SJSA1 (cell line): ENCODE data around the gene WNT3A. TPM values are rescaled to one million over a fixed set of nuclear protein-coding genes. Genes with fewer than 3 reads are reported as not detected.

Experiments used
- DNase-seq, 2 experiments: peaks; one replicate each; pipeline ENCODE4 v3.0.0-alpha.2; 2015 to 2020; ENCODE audit warnings: low spot score in 2 of 2, low read depth in 1 of 2
- H3K27ac ChIP-seq: fragments of 250-450 bp; sonication (Bioruptor Pico); 2 replicates; pipeline ENCODE4 v1.5.1; 2020; ENCODE audit warnings: mild to moderate bottlenecking, moderate library complexity
- H3K27me3 ChIP-seq: fragments of 250-450 bp; sonication (Bioruptor Pico); replicated peaks from 2 replicates; pipeline ENCODE4 v1.5.1; 2020; ENCODE audit warnings: mild to moderate bottlenecking, moderate library complexity
- H3K36me3 ChIP-seq: fragments of 250-450 bp; sonication (Bioruptor Pico); 2 replicates; pipeline ENCODE4 v1.5.1; 2020; ENCODE audit warnings: mild to moderate bottlenecking
- H3K4me1 ChIP-seq: fragments of 250-450 bp; sonication (Bioruptor Pico); replicated peaks from 2 replicates; pipeline ENCODE4 v1.6.1; 2021; ENCODE audit warnings: mild to moderate bottlenecking
- H3K4me3 ChIP-seq: fragments of 250-450 bp; sonication (Bioruptor Pico); 2 replicates; pipeline ENCODE4 v1.5.1; 2020; ENCODE audit warnings: mild to moderate bottlenecking
- H3K9me3 ChIP-seq: fragments of 250-450 bp; sonication (Bioruptor Pico); replicated peaks from 2 replicates; pipeline ENCODE4 v1.5.1; 2020; ENCODE audit warnings: mild to moderate bottlenecking
- total RNA-seq: library from RNA; depleted of rRNA; stranded (reverse); fragments of >200 nt; shearing (Covaris generic); gene quantifications from 2 replicates; pipeline ENCODE4 v1.2.3, GENCODE V29; 2014

The WNT3A gene
- total RNA-seq, 1 experiment from 2014 or later = not detected

DNA sequence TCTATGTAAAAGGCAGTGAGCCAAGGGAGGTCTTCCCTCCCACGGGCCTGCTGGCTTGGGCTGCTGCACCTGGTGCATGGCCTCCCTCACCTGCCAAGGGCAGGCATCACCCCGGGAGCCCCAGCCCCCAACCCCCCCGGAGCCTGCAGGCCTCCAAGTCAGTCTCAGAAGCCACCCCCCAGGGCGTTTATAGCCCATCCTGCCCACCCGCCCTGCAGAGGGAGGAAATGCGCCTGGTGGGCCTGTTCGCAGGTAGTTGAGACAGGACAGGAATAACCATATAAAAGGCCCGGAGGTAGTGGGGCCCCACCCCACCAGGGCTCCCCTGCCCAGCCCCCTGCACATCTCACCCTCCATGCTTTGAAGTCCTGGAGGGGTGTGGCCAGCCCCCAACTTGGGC is 57.5 kb downstream of the WNT3A start:
- H3K9me3 ChIP-seq = no peaks in the 10 kb centered on the region
- peaks cover 12% of the 10 kb centered on the region for H3K27me3 ChIP-seq
- H3K27ac ChIP-seq = no peak overlapping the region
- H3K4me3 ChIP-seq = no peak overlapping the region
- no peak for DNase-seq
- H3K4me1 ChIP-seq = peaks cover 17% of the 10 kb centered on the region
- H3K36me3 ChIP-seq = no peaks in the 10 kb centered on the region

- DNase-seq = no peak
- H3K9me3 ChIP-seq = no peaks in the 10 kb centered on the region
- H3K4me3 ChIP-seq = no peak overlapping the region
- H3K36me3 ChIP-seq = no peaks in the 10 kb centered on the region
- H3K27ac ChIP-seq = no peak overlapping the region
- H3K27me3 ChIP-seq = peaks cover 7% of the 10 kb centered on the region; the same call in 1 of the 2 replicates
- peaks cover 14% of the 10 kb centered on the region for H3K4me1 ChIP-seq
These were observed 58.1 kb downstream of the WNT3A start for GRCh38 chr1:228064741-228065542.

- Histone ChIP-seq H3K36me3 (no peaks in the 10 kb centered on the region), H3K27ac (no peak overlapping the region), H3K4me1 (peaks cover 6% of the 10 kb centered on the region), H3K9me3 (no peaks in the 10 kb centered on the region), H3K4me3 (no peak overlapping the region), H3K27me3 (peaks cover 7% of the 10 kb centered on the region; the same call in 1 of the 2 replicates)
- DNase-seq = no peak
These were observed 58.9 kb downstream of the WNT3A start for GRCh38 chr1:228065543-228066347.

- DNase-seq = no peak
- H3K36me3 ChIP-seq = no peaks in the 10 kb centered on the region
- H3K27ac ChIP-seq = no peak overlapping the region
- peaks cover 7% of the 10 kb centered on the region; the same call in 1 of the 2 replicates for H3K27me3 ChIP-seq
- no peaks in the 10 kb centered on the region for H3K9me3 ChIP-seq
- H3K4me1 ChIP-seq = no peaks in the 10 kb centered on the region
- H3K4me3 ChIP-seq = no peak overlapping the region
These were observed 59.6 kb downstream of the WNT3A start for GRCh38 chr1:228066416-228066815.

GRCh38 chr1:228066891-228067654 is 60.3 kb downstream of the WNT3A start:
- DNase-seq = no peak
- Histone ChIP-seq H3K4me1 (no peaks in the 10 kb centered on the region), H3K27ac (no peak overlapping the region), H3K4me3 (no peak overlapping the region), H3K36me3 (no peaks in the 10 kb centered on the region), H3K27me3 (peaks cover 7% of the 10 kb centered on the region; the same call in 1 of the 2 replicates), H3K9me3 (no peaks in the 10 kb centered on the region)

GRCh38 chr1:228068359-228068758 is 61.6 kb downstream of the WNT3A start:
- Histone ChIP-seq H3K4me1 (no peaks in the 10 kb centered on the region), H3K36me3 (no peaks in the 10 kb centered on the region), H3K4me3 (no peak overlapping the region), H3K27me3 (peaks cover 7% of the 10 kb centered on the region; the same call in 1 of the 2 replicates), H3K9me3 (no peaks in the 10 kb centered on the region), H3K27ac (no peak overlapping the region)
- DNase-seq = no peak

DNA sequence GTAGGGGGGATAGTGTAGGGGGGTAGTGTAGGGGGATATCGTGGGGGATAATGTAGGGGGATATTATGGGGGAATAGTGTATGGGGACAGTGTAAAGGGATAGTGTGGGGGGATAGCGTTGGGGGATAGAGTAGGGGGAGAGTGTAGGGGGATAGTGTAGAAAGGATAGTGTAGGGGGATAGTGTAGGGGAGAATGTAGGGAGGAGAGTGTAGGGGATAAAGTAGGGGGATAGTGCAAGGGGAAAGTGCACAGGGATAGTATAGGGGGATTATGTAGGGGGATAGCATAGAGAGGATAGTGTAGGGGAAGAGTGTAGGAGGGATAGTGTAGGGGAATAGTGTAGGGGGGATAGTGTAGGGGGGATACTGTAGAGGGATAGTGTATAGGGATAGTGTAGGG is 63.4 kb downstream of the WNT3A start:
- H3K36me3 ChIP-seq = no peaks in the 10 kb centered on the region
- no peak overlapping the region for H3K27ac ChIP-seq
- DNase-seq = no peak
- no peaks in the 10 kb centered on the region for H3K9me3 ChIP-seq
- no peak overlapping the region for H3K4me3 ChIP-seq
- peaks cover 7% of the 10 kb centered on the region; the same call in 1 of the 2 replicates for H3K27me3 ChIP-seq
- H3K4me1 ChIP-seq = no peaks in the 10 kb centered on the region

DNA sequence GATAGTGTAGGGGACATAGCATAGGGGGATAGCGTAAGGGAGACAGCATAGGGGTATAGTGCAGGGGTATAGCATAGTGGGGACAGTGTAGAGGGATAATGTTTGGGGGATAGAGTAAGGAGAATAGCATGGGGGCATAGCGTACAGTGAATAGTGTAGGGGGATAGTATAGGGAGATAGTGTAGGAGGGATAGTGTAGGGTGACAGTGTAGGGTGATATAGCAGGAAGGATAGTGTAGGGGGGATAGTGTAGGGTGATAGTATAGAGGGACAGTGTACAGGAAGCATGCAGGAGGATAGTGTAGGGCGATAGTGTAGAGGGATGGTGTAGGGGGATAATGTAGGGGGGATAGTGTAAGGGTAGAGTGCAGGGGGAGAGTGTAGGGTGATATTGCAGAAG is 64.1 kb downstream of the WNT3A start:
- Histone ChIP-seq H3K27ac (no peak overlapping the region), H3K4me3 (no peak overlapping the region), H3K36me3 (no peaks in the 10 kb centered on the region), H3K27me3 (peaks cover 7% of the 10 kb centered on the region; the same call in 1 of the 2 replicates), H3K4me1 (no peaks in the 10 kb centered on the region), H3K9me3 (no peaks in the 10 kb centered on the region)
- no peak for DNase-seq

DNA sequence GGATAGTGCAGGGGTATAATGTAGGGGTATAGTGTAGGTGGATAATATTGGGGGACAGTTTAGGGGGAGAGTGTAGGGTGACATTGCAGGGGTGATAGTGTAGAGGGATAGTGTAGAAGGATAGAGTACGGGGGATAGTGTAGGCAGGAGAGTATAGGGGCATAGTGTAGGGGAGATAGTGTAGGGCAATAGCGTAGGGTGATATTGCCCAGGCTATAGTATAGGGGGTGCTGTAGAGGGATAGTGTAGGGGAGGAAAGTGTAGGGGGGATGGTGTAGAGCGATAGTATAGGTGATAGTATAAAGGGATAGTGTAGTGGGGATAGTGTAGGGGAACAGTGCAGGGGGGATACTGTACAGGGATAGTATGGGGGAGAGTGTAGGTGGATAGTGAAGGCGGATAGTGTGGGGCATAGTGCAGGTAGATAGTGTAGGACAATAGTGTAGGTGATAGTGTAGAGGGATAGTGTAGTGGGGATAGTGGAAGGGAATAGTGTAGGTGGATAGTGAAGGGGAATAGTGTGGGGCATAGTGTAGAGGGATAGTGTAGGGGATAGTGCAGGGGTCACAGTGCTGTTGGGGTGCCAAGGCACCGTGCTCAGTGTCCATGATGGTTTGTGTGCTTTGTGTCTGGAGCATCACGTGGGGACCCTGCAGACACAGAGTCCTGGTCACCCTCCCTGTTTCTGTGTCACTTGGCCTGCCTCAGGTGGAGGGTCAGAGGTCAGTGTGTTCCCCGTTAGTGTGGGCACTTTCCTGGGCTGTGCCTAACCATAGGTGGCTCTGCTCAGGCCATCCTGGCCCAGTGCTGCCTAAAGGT is 65.2 kb downstream of the WNT3A start:
- no peaks in the 10 kb centered on the region for H3K4me1 ChIP-seq
- H3K27ac ChIP-seq = no peak overlapping the region
- H3K36me3 ChIP-seq = no peaks in the 10 kb centered on the region
- H3K4me3 ChIP-seq = no peak overlapping the region
- H3K27me3 ChIP-seq = peaks cover 3% of the 10 kb centered on the region; the same call in 1 of the 2 replicates
- no peak for DNase-seq
- no peaks in the 10 kb centered on the region for H3K9me3 ChIP-seq

DNA sequence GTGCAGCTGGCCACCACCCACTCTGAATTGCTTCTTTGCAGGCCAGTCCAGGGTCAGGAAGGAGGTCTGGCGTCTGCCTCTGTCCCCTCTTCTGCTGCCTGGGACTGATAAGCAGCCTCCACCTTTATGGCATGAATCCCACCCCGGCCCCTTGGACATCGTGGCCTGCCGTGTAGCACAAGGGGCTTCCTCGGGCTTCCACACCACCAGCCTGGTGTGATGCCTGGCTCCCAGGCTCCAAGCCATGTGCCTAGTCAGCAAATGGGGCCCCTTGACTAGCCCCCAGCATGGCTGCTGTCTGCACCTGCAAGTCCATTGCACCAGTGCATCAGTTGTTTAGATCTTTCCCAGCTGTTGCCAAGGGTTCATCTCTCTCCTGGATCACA is 65.9 kb downstream of the WNT3A start:
- Histone ChIP-seq H3K9me3 (no peaks in the 10 kb centered on the region), H3K27me3 (no peaks in the 10 kb centered on the region), H3K36me3 (no peaks in the 10 kb centered on the region), H3K4me3 (no peak overlapping the region), H3K27ac (no peak overlapping the region), H3K4me1 (no peaks in the 10 kb centered on the region)
- no peak for DNase-seq

DNA sequence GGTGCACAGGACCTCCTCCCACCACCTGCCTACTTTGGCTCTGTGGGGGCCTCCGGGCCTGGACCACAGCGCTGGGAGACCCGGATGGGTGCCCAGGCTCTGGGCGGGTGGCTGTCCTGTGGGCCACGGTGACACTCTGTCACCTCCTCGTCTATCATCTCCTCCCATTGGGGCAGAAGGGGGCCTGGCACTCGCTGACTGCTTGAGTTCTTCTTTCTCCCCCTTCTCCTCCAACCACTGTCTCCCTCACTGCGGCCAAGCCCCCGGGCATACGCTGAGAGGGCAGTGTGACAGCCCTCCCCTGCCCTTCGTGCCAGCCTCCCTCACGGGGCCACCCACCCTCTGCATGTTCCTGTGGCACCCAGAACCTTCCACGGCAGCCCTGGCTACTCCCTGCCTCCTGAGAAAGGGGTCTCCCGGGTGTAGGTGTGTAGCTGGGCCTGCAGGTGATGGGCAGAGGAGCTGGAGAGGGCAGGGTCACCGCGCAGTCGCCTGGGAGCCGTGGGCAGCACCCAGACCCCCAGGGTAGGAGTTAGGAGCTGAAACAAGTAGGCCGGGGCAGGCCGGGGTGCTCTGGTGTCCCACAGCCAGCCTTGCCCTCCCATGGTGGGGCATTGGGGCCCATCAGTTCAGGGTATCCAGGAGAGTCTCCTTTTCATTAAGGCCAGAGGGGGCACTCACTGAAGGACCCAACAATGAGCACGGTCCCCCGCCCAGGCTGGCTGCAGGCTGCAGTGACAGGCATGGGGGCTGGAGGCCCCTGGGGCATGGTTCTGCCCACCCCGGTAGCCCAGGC is 66.5 kb downstream of the WNT3A start:
- H3K36me3 ChIP-seq = no peaks in the 10 kb centered on the region

GRCh38 chr1:228073857-228074545 is 67.2 kb downstream of the WNT3A start:
- H3K27ac ChIP-seq = no peak overlapping the region

More for the DNA sequence above, 66.5 kb downstream of the WNT3A start:
- no peaks in the 10 kb centered on the region for H3K4me1 ChIP-seq
- no peak for DNase-seq
- no peak overlapping the region for H3K27ac ChIP-seq
- H3K27me3 ChIP-seq = no peaks in the 10 kb centered on the region
- H3K4me3 ChIP-seq = no peak overlapping the region
- no peaks in the 10 kb centered on the region for H3K9me3 ChIP-seq

More at GRCh38 chr1:228073857-228074545, 67.2 kb downstream of the WNT3A start:
- DNase-seq = no peak
- H3K9me3 ChIP-seq = no peaks in the 10 kb centered on the region
- H3K4me1 ChIP-seq = no peaks in the 10 kb centered on the region
- no peaks in the 10 kb centered on the region for H3K36me3 ChIP-seq
- H3K27me3 ChIP-seq = no peaks in the 10 kb centered on the region
- H3K4me3 ChIP-seq = no peak overlapping the region
